SK-N-SH (cell line): ENCODE data around the gene HDAC4. TPM values are rescaled to one million over a fixed set of nuclear protein-coding genes. Genes with fewer than 3 reads are reported as not detected.

ENCODE experiments used
- CTCF ChIA-PET: fragments of 300-600, 350-600 bp; formaldehyde crosslinking; extraction: SDS; loops from one replicate; lab custom pipeline; 2021; lab: Yijun Ruan, JAX
- POLR2A ChIA-PET: fragments of 350-600 bp; sonication (Branson Sonifier 250); formaldehyde crosslinking; extraction: SDS; loops from one replicate; lab custom pipeline; 2020; ENCODE audit warnings: antibody characterized with exemption, inconsistent platforms; lab: Yijun Ruan, JAX
- DNase-seq: peaks from one replicate; pipeline ENCODE4 v3.0.0; 2012
- H2AFZ ChIP-seq: fragments of 200-600 bp; sonication (generic); 2 replicates; pipeline ENCODE4 v1.8.1; 2016; ENCODE audit warnings: antibody characterized with exemption, mild to moderate bottlenecking, low read depth
- H3F3A ChIP-seq: fragments of 200-600 bp; sonication (generic); replicated peaks from 2 replicates; pipeline ENCODE3; 2016; ENCODE audit warnings: antibody characterized with exemption, mild to moderate bottlenecking; ENCODE audit not compliant: insufficient read depth
- H3K27ac ChIP-seq, 2 experiments: fragments of 200-500 bp in 1 of 2; fragments of 200-600 bp in 1 of 2; sonication (Bioruptor generic) in 1 of 2; sonication (generic), shearing (Covaris generic) in 1 of 2; 2 replicates each; pipeline versions ENCODE4 v1.5.1 to v1.6.1; 2014 to 2016; ENCODE audit warnings: low read depth in 2 of 2, inconsistent platforms in 1 of 2, low read length in 1 of 2, mild to moderate bottlenecking in 1 of 2, mixed read lengths in 1 of 2
- H3K27me3 ChIP-seq: fragments of 200-600 bp; sonication (generic), shearing (Covaris generic); 2 replicates; pipeline ENCODE4 v1.6.1; 2016; ENCODE audit warnings: mixed run types; ENCODE audit not compliant: insufficient read depth
- H3K36me3 ChIP-seq, 2 experiments: fragments of 200-500 bp in 1 of 2; fragments of 200-600 bp in 1 of 2; sonication (Bioruptor generic) in 1 of 2; sonication (generic) in 1 of 2; replicated peaks in 1 of 2; 2 replicates each; pipeline versions ENCODE3 to v1.5.1; 2014 to 2016; ENCODE audit warnings: low read length in 1 of 2, mild to moderate bottlenecking in 1 of 2; ENCODE audit not compliant: insufficient read depth in 2 of 2, control insufficient read depth in 1 of 2
- H3K4me1 ChIP-seq, 2 experiments: fragments of 200-500 bp in 1 of 2; fragments of 200-600 bp in 1 of 2; sonication (Bioruptor generic) in 1 of 2; sonication (generic), shearing (Covaris generic) in 1 of 2; 2 replicates each; pipeline versions ENCODE4 v1.5.1 to v1.6.1; 2014 to 2016; ENCODE audit warnings: low read depth in 1 of 2, low read length in 1 of 2, mixed run types in 1 of 2; ENCODE audit not compliant: insufficient read depth in 2 of 2, control insufficient read depth in 1 of 2
- H3K4me2 ChIP-seq: fragments of 200-600 bp; sonication (generic), shearing (Covaris generic); 2 replicates; pipeline ENCODE4 v1.6.1; 2017; ENCODE audit warnings: mixed run types
- H3K4me3 ChIP-seq, 2 experiments: fragments of 200-500 bp in 1 of 2; fragments of 200-600 bp in 1 of 2; sonication (Bioruptor generic) in 1 of 2; sonication (generic), shearing (Covaris generic) in 1 of 2; 2 replicates each; pipeline versions ENCODE4 v1.5.1 to v1.8.1; 2014 to 2016; ENCODE audit warnings: low read depth in 2 of 2, inconsistent platforms in 1 of 2, low read length in 1 of 2, mild to moderate bottlenecking in 1 of 2, mixed read lengths in 1 of 2, moderate library complexity in 1 of 2
- H3K79me2 ChIP-seq: fragments of 200-600 bp; sonication (generic); 2 replicates; pipeline ENCODE4 v1.8.1; 2017; ENCODE audit warnings: mild to moderate bottlenecking; ENCODE audit not compliant: insufficient read depth
- H3K9ac ChIP-seq: fragments of 200-600 bp; sonication (generic); 2 replicates; pipeline ENCODE4 v1.6.1; 2017; ENCODE audit warnings: mixed run types
- H3K9me2 ChIP-seq: fragments of 200-600 bp; sonication (generic); 2 replicates; pipeline ENCODE4 v1.6.1; 2017; ENCODE audit warnings: mixed run types
- H3K9me3 ChIP-seq: fragments of 200-600 bp; sonication (generic); 2 replicates; pipeline ENCODE4 v1.6.1; 2017; ENCODE audit warnings: mixed run types, mild to moderate bottlenecking, moderate library complexity
- H4K20me1 ChIP-seq: fragments of 200-600 bp; sonication (generic); 2 replicates; pipeline ENCODE4 v1.6.1; 2017; ENCODE audit warnings: mild to moderate bottlenecking, mixed run types; ENCODE audit not compliant: insufficient read depth
- CHD2 ChIP-seq: fragments of 150-350 bp; IDR thresholded peaks from 2 replicates; pipeline ENCODE4 v1.6.1; 2018; ENCODE audit warnings: low read length; ENCODE audit not compliant: partially characterized antibody
- EZH2phosphoT487 ChIP-seq: fragments of 200-600 bp; sonication (generic); IDR thresholded peaks from 2 replicates; pipeline ENCODE4 v1.6.1; 2017; ENCODE audit warnings: low read depth, mixed run types, mild to moderate bottlenecking, antibody characterized with exemption, moderate library complexity, borderline replicate concordance
- FOSL2 ChIP-seq: IDR thresholded peaks from 2 replicates; pipeline ENCODE4 v1.4.0; 2012; ENCODE audit warnings: low read depth, mild to moderate bottlenecking, moderate library complexity, borderline replicate concordance
- FOXM1 ChIP-seq: IDR thresholded peaks from 2 replicates; pipeline ENCODE4 v1.4.0; 2012; ENCODE audit warnings: low read depth, mild to moderate bottlenecking
- GABPA ChIP-seq: IDR thresholded peaks from 2 replicates; pipeline ENCODE4 v1.4.0; 2012; ENCODE audit warnings: low read depth, mild to moderate bottlenecking
- JUND ChIP-seq: IDR thresholded peaks from 2 replicates; pipeline ENCODE4 v1.4.0; 2012
- MAX ChIP-seq: IDR thresholded peaks from 2 replicates; pipeline ENCODE4 v1.4.0; 2012; ENCODE audit warnings: low read depth
- MEF2A ChIP-seq: IDR thresholded peaks from 2 replicates; pipeline ENCODE4 v1.4.0; 2012; ENCODE audit warnings: low read depth, borderline replicate concordance
- NFIC ChIP-seq: IDR thresholded peaks from 2 replicates; pipeline ENCODE4 v1.4.0; 2012; ENCODE audit warnings: borderline replicate concordance
- POLR2AphosphoS5 ChIP-seq: IDR thresholded peaks from 2 replicates; pipeline ENCODE4 v1.6.1; 2012; ENCODE audit warnings: low read depth, low read length
- RAD21 ChIP-seq: IDR thresholded peaks from 2 replicates; pipeline ENCODE4 v1.6.1; 2012; ENCODE audit warnings: mild to moderate bottlenecking, low read length
- RCOR1 ChIP-seq: fragments of 150-350 bp; IDR thresholded peaks from 2 replicates; pipeline ENCODE4 v1.6.1; 2017; ENCODE audit warnings: antibody characterized with exemption, low read length
- RFX5 ChIP-seq: IDR thresholded peaks from 2 replicates; pipeline ENCODE4 v1.6.1; 2012; ENCODE audit warnings: mild to moderate bottlenecking, improper control_type of control experiment, low read length
- RXRA ChIP-seq: IDR thresholded peaks from 2 replicates; pipeline ENCODE4 v1.4.0; 2012; ENCODE audit warnings: low read depth, mild to moderate bottlenecking, borderline replicate concordance
- SIN3A ChIP-seq: IDR thresholded peaks from 2 replicates; pipeline ENCODE4 v1.6.1; 2012; ENCODE audit warnings: low read depth, mild to moderate bottlenecking, low read length, moderate library complexity, borderline replicate concordance
- SMC3 ChIP-seq: IDR thresholded peaks from 2 replicates; pipeline ENCODE4 v1.6.1; 2012; ENCODE audit warnings: low read depth, low read length, improper control_type of control experiment
- TAF1 ChIP-seq: IDR thresholded peaks from 2 replicates; pipeline ENCODE4 v1.6.1; 2012; ENCODE audit warnings: low read depth, mild to moderate bottlenecking, low read length, moderate library complexity, borderline replicate concordance
- TCF12 ChIP-seq: IDR thresholded peaks from 2 replicates; pipeline ENCODE4 v1.4.0; 2012
- TEAD4 ChIP-seq: IDR thresholded peaks from 2 replicates; pipeline ENCODE4 v1.4.0; 2012; ENCODE audit warnings: mild to moderate bottlenecking, borderline replicate concordance; ENCODE audit not compliant: insufficient read depth
- YY1 ChIP-seq: IDR thresholded peaks from 2 replicates; pipeline ENCODE4 v1.4.0; 2012; ENCODE audit warnings: low read depth, mild to moderate bottlenecking
- WGBS: methylation state at CpG from one replicate; pipeline ENCODE4 v1.1.6; 2017; ENCODE audit warnings: low lambda C conversion rate; 5-methylcytosine and 5-hydroxymethylcytosine counted together
- polyA plus RNA-seq, 3 experiments: library from polyadenylated mRNA; depleted of rRNA; stranded (reverse); fragments of >200 nt; gene quantifications; 2 replicates each; pipeline ENCODE4 v1.2.3, GENCODE V29; 2012
- TF ChIP-seq, protein P1 (sequence below): fragments of 150-350 bp; IDR thresholded peaks from 2 replicates; pipeline ENCODE4 v1.6.1; 2017; ENCODE audit warnings: antibody characterized with exemption, low read length, low read depth, borderline replicate concordance
- TF ChIP-seq, protein P2 (sequence below): IDR thresholded peaks from 2 replicates; pipeline ENCODE4 v1.4.0; 2012; ENCODE audit warnings: low read depth, borderline replicate concordance

Gene HDAC4
- polyA plus RNA-seq, 1 of the 3 experiments (the other 2 are of a cell fraction) = 5.5 TPM

- POLR2A ChIA-PET = interaction anchor here (1.1 kb wide), 1 partner anchor 32 kb away, joined by 4 read pairs; no protein-coding TSS in a partner anchor
- Histone ChIP-seq H4K20me1 (no peaks in the 10 kb centered on the region), H3K4me3 (no peak overlapping the region), H3K9ac (no peak overlapping the region), H3K4me2 (no peak overlapping the region), H3F3A (no peaks in the 10 kb centered on the region), H3K9me3 (no peaks in the 10 kb centered on the region), H2AFZ (no peak overlapping the region), H3K4me1 (peaks cover 0 to 55% of the 10 kb centered on the region in 2 experiments; a peak in 2 of 4 replicates), H3K79me2 (no peaks in the 10 kb centered on the region), H3K9me2 (no peaks in the 10 kb centered on the region), H3K36me3 (no peaks in the 10 kb centered on the region), H3K27ac (no peak overlapping the region), H3K27me3 (no peaks in the 10 kb centered on the region)
- no peak for TF ChIP-seq TCF12
- TF ChIP-seq JUND = no peak
- no peak for TF ChIP-seq CHD2
- TF ChIP-seq, protein P1, sequence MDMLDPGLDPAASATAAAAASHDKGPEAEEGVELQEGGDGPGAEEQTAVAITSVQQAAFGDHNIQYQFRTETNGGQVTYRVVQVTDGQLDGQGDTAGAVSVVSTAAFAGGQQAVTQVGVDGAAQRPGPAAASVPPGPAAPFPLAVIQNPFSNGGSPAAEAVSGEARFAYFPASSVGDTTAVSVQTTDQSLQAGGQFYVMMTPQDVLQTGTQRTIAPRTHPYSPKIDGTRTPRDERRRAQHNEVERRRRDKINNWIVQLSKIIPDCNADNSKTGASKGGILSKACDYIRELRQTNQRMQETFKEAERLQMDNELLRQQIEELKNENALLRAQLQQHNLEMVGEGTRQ = no peak
- TF ChIP-seq MEF2A = no peak
- no peak for TF ChIP-seq FOSL2
- no peak for TF ChIP-seq TEAD4
- no peak for TF ChIP-seq SMC3
- no peak for TF ChIP-seq EZH2phosphoT487
- CTCF ChIA-PET = interaction anchor here (0.9 to 2.3 kb wide), 3 partner anchors 9 to 94 kb away, joined by 3 to 8 read pairs (median 4); no protein-coding TSS in a partner anchor
- WGBS = 92% methylated on average over 6 of the region's 6 CpGs
- DNase-seq = no peak
Measured at GRCh38 chr2:239295377-239296019, 105.3 kb downstream of the HDAC4 start.

GRCh38 chr2:239294571-239295054, 106.2 kb downstream of the HDAC4 start:
- no peaks in the 10 kb centered on the region for H3F3A ChIP-seq
- H4K20me1 ChIP-seq = no peaks in the 10 kb centered on the region
- H3K4me1 ChIP-seq = peaks cover 0 to 48% of the 10 kb centered on the region in 2 experiments; a peak in 2 of 4 replicates
- CTCF ChIA-PET = interaction anchor here (1.5 to 2.3 kb wide), 3 partner anchors 10 to 32 kb away, joined by 3 to 8 read pairs (median 4); no protein-coding TSS in a partner anchor
- TF ChIP-seq FOXM1 (no peak), SIN3A (no peak), GABPA (no peak), RFX5 (no peak), TAF1 (no peak), RXRA (no peak), POLR2AphosphoS5 (no peak), RCOR1 (no peak), FOSL2 (no peak), YY1 (no peak), RAD21 (no peak), EZH2phosphoT487 (no peak), NFIC (no peak), MAX (no peak)
- TF ChIP-seq, protein P1 = no peak
- TF ChIP-seq, protein P2, sequence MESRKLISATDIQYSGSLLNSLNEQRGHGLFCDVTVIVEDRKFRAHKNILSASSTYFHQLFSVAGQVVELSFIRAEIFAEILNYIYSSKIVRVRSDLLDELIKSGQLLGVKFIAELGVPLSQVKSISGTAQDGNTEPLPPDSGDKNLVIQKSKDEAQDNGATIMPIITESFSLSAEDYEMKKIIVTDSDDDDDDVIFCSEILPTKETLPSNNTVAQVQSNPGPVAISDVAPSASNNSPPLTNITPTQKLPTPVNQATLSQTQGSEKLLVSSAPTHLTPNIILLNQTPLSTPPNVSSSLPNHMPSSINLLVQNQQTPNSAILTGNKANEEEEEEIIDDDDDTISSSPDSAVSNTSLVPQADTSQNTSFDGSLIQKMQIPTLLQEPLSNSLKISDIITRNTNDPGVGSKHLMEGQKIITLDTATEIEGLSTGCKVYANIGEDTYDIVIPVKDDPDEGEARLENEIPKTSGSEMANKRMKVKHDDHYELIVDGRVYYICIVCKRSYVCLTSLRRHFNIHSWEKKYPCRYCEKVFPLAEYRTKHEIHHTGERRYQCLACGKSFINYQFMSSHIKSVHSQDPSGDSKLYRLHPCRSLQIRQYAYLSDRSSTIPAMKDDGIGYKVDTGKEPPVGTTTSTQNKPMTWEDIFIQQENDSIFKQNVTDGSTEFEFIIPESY = no peak
- no peaks in the 10 kb centered on the region for H3K9me3 ChIP-seq
- no peak overlapping the region for H2AFZ ChIP-seq
- H3K4me3 ChIP-seq = no peak overlapping the region
- H3K9ac ChIP-seq = no peak overlapping the region
- WGBS = 98% methylated on average over 13 of the region's 14 CpGs
- no peaks in the 10 kb centered on the region for H3K79me2 ChIP-seq
- DNase-seq = no peak
- H3K36me3 ChIP-seq = no peaks in the 10 kb centered on the region
- H3K27ac ChIP-seq = no peak overlapping the region
- no peaks in the 10 kb centered on the region for H3K27me3 ChIP-seq
- no peaks in the 10 kb centered on the region for H3K9me2 ChIP-seq
- H3K4me2 ChIP-seq = no peak overlapping the region
- POLR2A ChIA-PET = interaction anchor here (0.6 kb wide), 1 partner anchor 431 kb away, joined by 3 read pairs; no protein-coding TSS in a partner anchor
